ENCODE data around the gene MAGI2.

MAGI2 gene

GRCh38 chr7:79361214-79361613, 92.3 kb downstream of the MAGI2 start:
- DNase-seq = no peak

DNA sequence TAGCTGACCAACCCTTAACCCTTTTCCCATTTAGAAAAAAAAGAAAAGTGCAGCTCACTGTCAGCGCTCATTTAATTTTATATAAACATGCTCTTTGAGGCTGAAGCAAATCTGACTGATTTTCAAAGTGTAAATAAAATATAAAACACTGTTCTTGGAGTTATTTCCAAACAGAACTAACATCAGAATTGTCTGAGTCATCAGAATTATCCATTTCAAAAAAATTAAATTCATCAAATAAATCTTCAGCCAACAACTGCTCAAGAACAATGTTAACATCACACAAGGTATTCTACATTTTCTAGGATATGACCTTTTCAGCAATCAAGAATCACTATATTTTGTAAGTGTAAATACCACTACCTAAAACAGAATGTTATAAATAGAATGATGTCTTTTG, 93.6 kb downstream of the MAGI2 start:
- no peak for DNase-seq

GRCh38 chr7:79357101-79357500, 96.4 kb downstream of the MAGI2 start:
- no peak for DNase-seq

GRCh38 chr7:79353720-79354468, 99.6 kb downstream of the MAGI2 start:
- no peak for DNase-seq

DNA sequence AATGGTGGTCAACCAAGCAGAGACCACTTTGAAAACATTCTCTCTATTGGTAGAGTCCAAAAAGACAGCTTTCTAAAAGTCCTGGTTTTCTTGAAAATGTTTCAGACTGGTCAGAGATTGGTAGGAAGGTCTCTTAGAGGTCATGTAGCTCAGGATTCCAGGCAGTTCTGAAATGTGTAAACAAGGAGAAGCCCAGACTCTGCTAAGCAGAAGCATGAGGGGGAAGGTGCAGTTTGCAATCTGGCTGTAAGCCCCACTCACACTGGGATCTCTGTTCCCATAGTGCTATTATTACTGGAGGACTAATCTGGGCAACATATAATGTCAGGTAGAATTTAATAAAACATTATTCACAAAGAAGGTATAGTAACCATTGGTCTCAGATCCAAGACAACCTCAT, 101.1 kb downstream of the MAGI2 start:
- no peak for DNase-seq

DNA sequence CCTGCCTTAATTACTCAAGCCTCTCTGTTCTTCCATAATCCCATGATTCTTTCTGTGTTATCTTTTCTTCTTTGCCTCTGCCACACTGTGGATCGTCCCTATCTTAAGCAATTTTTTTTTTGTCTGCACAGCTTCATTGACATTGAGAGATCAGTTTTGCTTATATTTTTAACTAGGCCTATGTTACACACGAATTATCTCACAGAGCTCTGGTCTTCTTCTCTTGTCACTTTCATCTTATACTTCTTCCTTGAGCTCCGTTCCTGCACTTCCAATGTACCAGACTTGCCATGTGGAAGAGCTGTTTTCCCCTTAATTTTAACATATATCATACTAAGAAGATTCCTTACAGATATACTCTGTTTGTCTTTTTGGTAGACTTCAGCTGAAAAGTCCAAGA, 106.1 kb downstream of the MAGI2 start:
- no peak for DNase-seq

- DNase-seq = no peak
These were observed 111.6 kb downstream of the MAGI2 start for GRCh38 chr7:79341902-79342301.

DNA sequence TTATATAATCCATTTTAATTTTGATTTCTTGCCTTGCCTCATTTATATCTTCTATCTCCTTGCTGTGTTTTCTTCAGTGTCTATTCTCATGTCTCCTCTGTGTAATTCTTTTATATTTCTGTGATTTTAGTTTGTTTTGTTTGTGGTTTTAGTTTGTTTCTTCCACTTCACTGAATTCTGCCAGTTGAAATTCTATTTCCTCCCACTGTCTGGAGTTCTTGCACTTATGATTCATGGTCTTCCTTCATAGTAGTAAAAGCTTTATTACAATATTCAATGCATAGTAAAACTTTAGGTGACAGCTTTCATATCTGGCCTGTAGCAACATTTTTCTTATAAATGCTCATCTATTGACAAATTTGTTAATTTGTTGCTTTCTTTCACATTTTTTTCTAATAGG, 113.3 kb downstream of the MAGI2 start:
- no peak for DNase-seq

DNA sequence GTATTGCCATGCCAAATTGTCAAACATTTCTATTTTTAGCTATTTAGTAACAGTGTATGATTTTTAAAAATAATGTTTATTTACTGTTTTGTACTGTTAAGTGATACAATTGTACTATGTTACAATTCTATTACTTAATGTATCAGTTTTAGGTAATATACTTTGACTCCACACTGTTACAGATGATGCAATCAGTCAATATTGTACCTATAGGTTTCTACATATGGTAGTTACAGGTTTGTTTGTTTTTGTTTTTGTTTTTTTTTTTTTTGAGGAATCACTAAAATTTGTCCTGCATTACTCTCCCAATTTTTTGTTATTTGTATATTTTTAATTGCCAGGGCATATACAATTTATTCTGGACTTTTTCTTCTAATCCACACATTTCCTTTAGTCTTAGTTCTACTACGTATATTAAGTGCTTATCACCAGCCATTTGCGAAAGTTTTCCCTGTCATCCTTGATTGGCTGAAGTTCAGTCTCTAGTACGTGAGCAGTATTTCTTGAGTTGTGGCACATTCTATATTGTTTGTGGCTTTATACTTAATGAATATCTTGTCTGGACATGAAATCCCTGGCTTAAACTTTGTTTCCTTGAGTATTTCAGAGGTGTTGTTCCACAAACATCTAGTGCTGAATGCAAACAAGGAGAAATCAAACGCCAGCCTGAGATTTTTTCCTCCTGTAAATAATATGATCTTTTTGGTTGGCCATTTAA, 114.1 kb downstream of the MAGI2 start:
- no peak for DNase-seq

DNA sequence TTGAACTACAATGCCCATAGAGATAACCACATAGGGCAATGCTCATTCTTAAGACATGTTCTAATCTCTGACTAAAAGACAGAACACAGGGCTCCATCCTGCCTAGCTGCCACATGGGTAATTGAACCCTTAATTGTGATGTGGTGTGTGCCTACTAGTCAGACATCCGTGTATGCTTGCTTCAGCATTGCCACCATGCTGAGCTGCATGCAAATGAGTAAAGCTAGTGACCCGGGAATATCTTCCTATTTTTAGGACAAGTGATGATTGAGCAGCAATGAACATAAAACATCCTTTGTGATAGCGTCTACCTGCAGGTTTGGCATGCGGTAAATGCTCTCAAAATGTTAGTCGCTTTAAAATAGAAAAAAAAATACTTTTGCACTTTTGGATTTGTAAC, 115.8 kb downstream of the MAGI2 start:
- no peak for DNase-seq

GRCh38 chr7:79334841-79335240, 118.6 kb downstream of the MAGI2 start:
- no peak for DNase-seq

GRCh38 chr7:79334334-79334733, 119.1 kb downstream of the MAGI2 start:
- no peak for DNase-seq

GRCh38 chr7:79332091-79332490, 121.4 kb downstream of the MAGI2 start:
- no peak for DNase-seq

GRCh38 chr7:79329464-79329863, 124.0 kb downstream of the MAGI2 start:
- no peak for DNase-seq

GRCh38 chr7:79320741-79321473, 132.6 kb downstream of the MAGI2 start:
- no peak for DNase-seq

DNA sequence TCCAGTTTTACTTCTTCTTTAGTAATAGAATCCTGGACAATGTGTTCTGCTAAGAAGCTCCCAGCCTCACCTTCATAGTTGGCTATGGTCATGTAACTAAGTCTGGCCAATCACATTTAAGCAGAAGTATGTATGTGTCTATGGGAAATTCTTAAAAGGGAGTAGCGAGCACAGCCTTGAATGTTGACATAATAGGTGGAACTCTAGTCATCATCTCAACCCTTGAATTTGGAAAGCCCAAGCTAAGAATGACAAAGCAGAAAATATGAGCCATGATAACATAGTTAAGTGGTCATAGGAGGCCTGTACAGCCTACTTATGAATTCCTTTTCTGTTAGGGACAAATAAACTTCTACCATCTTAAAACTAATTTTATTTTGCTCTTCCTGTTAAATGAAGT, 134.1 kb downstream of the MAGI2 start:
- DNase-seq = no peak

GRCh38 chr7:79317728-79318127, 135.7 kb downstream of the MAGI2 start:
- no peak for DNase-seq

DNA sequence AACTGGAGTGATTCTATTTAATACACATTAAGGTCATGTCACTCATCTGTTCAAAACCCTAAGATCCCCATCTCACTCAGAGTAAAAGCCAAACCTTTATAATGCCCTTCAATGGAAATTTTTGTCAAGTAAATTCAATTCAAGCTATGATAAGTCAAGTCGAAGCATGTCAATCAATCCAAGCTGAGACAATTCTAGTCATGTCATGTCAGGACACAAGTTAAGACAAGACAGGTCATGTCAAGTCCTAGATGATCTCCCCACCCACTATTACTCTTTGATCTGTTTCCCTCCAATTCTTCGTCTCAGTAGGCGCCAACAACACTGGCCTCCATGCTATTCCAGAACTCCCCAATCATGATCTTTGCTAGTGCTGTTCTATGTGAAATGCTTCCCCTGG, 141.4 kb downstream of the MAGI2 start:
- no peak for DNase-seq

DNA sequence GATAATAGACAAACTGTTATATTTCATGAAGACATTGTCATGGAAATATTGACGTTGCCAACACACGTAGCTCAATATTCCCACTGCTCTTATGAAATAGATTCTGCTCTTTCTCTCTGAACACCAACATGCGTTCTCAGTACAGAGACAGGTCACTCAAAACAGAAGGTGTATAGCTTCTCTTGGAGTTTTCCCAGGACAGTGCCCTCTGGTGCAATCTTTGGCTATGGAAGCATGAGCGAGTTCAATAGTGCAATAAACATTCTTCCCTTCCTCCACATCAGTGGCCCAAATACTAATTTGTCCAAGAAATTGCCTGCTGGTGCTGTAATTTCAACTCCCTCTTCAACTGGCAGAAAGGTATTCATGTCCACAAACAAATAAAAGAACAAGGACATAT, 145.3 kb downstream of the MAGI2 start:
- no peak for DNase-seq

DNA sequence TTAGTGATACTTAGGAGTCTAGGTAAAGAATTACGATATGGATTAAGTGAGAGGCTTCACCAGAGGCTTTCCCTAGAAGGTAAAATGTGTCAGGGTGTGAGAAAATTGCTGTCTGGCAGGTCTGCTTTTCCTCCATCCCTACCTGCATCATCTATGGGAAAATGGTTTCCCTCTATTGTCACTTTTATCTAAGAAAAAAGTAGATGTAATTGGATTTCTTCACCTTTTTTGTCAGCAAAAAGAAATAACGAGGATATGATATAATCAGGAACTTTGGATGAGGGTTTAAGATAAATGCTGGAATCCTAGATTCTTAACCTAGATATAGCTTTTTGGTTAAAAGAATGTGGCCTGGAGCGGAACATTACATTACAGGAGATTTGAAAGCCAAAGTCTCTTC, 146.1 kb downstream of the MAGI2 start:
- no peak for DNase-seq

GRCh38 chr7:79304711-79305110, 148.8 kb downstream of the MAGI2 start:
- no peak for DNase-seq

GRCh38 chr7:79302293-79302692, 151.2 kb downstream of the MAGI2 start:
- no peak for DNase-seq

DNA sequence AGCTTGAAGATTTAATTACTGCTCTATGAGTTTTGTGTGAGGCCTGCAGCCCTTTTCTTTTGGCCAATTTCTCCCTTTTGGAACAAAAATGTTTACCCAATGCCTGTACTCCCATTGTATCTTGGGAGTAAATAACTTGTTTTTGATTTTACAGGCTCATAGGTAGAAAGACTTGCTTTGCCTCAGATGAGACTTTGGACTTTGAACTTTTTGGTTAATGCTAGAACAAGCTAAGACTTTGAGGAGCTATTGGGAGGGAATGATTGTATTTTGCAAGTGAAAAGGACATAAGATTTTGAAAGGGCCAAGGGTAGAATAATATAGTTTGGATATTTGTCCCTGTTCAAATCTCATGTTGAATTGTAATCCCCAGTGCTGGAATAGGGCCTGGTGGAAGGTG, 152.0 kb downstream of the MAGI2 start:
- DNase-seq = no peak

- no peak for DNase-seq
These were observed 152.9 kb downstream of the MAGI2 start for GRCh38 chr7:79300573-79300972.
